ENCODE results near the gene A1BG. TPM values are rescaled to one million over a fixed set of nuclear protein-coding genes. Genes with fewer than 3 reads are reported as not detected.

A1BG gene
- total and polyA plus RNA-seq, 2 of the 13 experiments (the other 11 are each of a cell fraction or from before 2014, with no cell fraction given), result 14.7 to 41.4 TPM

DNA sequence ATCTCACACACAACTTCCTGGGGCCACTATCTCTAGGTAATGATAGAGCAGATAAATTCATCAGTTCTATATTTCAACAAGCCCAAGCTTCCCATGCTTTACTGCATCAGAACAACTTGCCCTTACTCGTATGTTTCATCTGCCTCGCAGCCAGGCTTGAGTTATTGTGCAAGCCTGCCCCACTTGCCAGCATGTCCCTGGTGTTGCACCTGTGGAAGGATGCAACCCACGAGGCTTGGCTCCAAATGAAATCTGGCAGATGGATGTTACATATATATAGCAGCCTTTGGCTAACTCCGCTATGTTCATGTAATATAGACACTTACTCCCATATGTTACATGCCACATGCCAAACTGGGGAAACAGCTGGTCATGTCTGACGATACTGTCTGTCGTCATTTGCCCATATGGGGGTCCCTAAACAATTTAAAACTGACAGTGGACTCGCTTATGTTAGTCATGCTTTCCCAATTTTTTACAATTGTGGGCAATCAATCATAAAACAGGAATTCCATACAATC, 41.9 kb downstream of the A1BG start (continued):
- TF ChIP-seq, protein P1, sequence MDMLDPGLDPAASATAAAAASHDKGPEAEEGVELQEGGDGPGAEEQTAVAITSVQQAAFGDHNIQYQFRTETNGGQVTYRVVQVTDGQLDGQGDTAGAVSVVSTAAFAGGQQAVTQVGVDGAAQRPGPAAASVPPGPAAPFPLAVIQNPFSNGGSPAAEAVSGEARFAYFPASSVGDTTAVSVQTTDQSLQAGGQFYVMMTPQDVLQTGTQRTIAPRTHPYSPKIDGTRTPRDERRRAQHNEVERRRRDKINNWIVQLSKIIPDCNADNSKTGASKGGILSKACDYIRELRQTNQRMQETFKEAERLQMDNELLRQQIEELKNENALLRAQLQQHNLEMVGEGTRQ (IDR thresholded peaks at IDR 0.05; ENCODE audit: low read depth, low read length), result no peak
- TF ChIP-seq, protein P1 (CRISPR knock-in tag; IDR thresholded peaks at IDR 0.05; ENCODE audit: borderline replicate concordance), result no peak
- TF ChIP-seq, protein P2, sequence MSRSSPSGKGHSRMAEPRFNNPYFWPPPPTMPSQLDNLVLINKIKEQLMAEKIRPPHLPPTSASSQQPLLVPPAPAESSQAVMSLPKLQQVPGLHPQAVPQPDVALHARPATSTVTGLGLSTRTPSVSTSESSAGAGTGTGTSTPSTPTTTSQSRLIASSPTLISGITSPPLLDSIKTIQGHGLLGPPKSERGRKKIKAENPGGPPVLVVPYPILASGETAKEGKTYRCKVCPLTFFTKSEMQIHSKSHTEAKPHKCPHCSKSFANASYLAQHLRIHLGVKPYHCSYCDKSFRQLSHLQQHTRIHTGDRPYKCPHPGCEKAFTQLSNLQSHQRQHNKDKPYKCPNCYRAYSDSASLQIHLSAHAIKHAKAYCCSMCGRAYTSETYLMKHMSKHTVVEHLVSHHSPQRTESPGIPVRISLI (CRISPR knock-in tag; IDR thresholded peaks at IDR 0.05; ENCODE audit: borderline replicate concordance), result no peak
- TF ChIP-seq ZKSCAN5 (CRISPR knock-in tag; IDR thresholded peaks at IDR 0.05) (no peak), ZSCAN31 (CRISPR knock-in tag; IDR thresholded peaks at IDR 0.05; ENCODE audit: low read depth) (no peak), RARG (CRISPR knock-in tag; IDR thresholded peaks at IDR 0.05; ENCODE audit: low read depth) (no peak), POLR2AphosphoS5 (IDR thresholded peaks at IDR 0.05; ENCODE audit: low read depth, low read length) (no peak), NFRKB (IDR thresholded peaks at IDR 0.05) (no peak)
- TF ChIP-seq, protein P3, sequence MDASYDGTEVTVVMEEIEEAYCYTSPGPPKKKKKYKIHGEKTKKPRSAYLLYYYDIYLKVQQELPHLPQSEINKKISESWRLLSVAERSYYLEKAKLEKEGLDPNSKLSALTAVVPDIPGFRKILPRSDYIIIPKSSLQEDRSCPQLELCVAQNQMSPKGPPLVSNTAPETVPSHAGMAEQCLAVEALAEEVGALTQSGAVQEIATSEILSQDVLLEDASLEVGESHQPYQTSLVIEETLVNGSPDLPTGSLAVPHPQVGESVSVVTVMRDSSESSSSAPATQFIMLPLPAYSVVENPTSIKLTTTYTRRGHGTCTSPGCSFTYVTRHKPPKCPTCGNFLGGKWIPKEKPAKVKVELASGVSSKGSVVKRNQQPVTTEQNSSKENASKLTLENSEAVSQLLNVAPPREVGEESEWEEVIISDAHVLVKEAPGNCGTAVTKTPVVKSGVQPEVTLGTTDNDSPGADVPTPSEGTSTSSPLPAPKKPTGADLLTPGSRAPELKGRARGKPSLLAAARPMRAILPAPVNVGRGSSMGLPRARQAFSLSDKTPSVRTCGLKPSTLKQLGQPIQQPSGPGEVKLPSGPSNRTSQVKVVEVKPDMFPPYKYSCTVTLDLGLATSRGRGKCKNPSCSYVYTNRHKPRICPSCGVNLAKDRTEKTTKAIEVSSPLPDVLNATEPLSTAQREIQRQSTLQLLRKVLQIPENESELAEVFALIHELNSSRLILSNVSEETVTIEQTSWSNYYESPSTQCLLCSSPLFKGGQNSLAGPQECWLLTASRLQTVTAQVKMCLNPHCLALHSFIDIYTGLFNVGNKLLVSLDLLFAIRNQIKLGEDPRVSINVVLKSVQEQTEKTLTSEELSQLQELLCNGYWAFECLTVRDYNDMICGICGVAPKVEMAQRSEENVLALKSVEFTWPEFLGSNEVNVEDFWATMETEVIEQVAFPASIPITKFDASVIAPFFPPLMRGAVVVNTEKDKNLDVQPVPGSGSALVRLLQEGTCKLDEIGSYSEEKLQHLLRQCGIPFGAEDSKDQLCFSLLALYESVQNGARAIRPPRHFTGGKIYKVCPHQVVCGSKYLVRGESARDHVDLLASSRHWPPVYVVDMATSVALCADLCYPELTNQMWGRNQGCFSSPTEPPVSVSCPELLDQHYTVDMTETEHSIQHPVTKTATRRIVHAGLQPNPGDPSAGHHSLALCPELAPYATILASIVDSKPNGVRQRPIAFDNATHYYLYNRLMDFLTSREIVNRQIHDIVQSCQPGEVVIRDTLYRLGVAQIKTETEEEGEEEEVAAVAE (CRISPR knock-in tag; IDR thresholded peaks at IDR 0.05; ENCODE audit: borderline replicate concordance), result no peak
- TF ChIP-seq, protein P4, sequence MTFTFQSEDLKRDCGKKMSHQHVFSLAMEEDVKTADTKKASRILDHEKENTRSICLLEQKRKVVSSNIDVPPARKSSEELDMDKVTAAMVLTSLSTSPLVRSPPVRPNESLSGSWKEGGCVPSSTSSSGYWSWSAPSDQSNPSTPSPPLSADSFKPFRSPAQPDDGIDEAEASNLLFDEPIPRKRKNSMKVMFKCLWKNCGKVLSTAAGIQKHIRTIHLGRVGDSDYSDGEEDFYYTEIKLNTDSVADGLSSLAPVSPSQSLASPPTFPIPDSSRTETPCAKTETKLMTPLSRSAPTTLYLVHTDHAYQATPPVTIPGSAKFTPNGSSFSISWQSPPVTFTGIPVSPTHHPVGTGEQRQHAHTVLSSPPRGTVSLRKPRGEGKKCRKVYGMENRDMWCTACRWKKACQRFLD (CRISPR knock-in tag; IDR thresholded peaks at IDR 0.05; ENCODE audit: borderline replicate concordance), result no peak
